Fibroblast of lung (primary cell): ENCODE measurements around the gene CTSD. TPM values are rescaled to one million over a fixed set of nuclear protein-coding genes. Genes with fewer than 3 reads are reported as not detected.
"Not testable (repeated sequence)": the region's sequence is repeated elsewhere in the genome, so short reads cannot be mapped to it uniquely, and the experiment has no call there.

ENCODE experiments used
- DNase-seq, 2 donors: peaks; one replicate each; pipeline versions ENCODE4 v3.0.0 to v3.0.0-alpha.2; 2010; ENCODE audit warnings: low read depth in 2 of 2
- H2AFZ ChIP-seq: 2 replicates; pipeline ENCODE4 v1.5.1; 2012; ENCODE audit warnings: low read length, control low read depth, inconsistent platforms
- H3K27ac ChIP-seq: 2 replicates; pipeline ENCODE4 v1.5.1; 2011; ENCODE audit warnings: low read length, control low read depth; ENCODE audit not compliant: insufficient read depth
- H3K27me3 ChIP-seq: 2 replicates; pipeline ENCODE4 v1.5.1; 2011; ENCODE audit warnings: mild to moderate bottlenecking, low read length; ENCODE audit not compliant: control insufficient read depth, insufficient read depth
- H3K36me3 ChIP-seq: 2 replicates; pipeline ENCODE4 v1.5.1; 2011; ENCODE audit warnings: low read length; ENCODE audit not compliant: control insufficient read depth, insufficient read depth
- H3K4me1 ChIP-seq: 2 replicates; pipeline ENCODE4 v1.5.1; 2011; ENCODE audit warnings: low read length; ENCODE audit not compliant: control insufficient read depth, insufficient read depth; ENCODE audit errors: extremely low read depth
- H3K4me2 ChIP-seq: 2 replicates; pipeline ENCODE4 v1.5.1; 2011; ENCODE audit warnings: low read length, control low read depth; ENCODE audit not compliant: insufficient read depth; ENCODE audit errors: extremely low read depth
- H3K4me3 ChIP-seq, 4 experiments: fragments of 200-600 bp in 1 of 4; sonication (generic) in 1 of 4; replicated peaks in 1 of 4; 2 replicates each; pipeline ENCODE4 v1.5.1; 2011 to 2016; ENCODE audit warnings: low read length in 4 of 4, low read depth in 3 of 4, mild to moderate bottlenecking in 3 of 4, control low read depth in 2 of 4, inconsistent platforms in 1 of 4, mixed read lengths in 1 of 4; ENCODE audit not compliant: insufficient read depth in 1 of 4; ENCODE audit errors: control extremely low read depth in 1 of 4
- H3K79me2 ChIP-seq: 2 replicates; pipeline ENCODE4 v1.5.1; 2012; ENCODE audit warnings: mild to moderate bottlenecking, low read length, inconsistent platforms; ENCODE audit not compliant: control insufficient read depth, insufficient read depth
- H3K9ac ChIP-seq: 2 replicates; pipeline ENCODE4 v1.5.1; 2011; ENCODE audit warnings: mild to moderate bottlenecking, low read length, control low read depth; ENCODE audit not compliant: insufficient read depth
- H3K9me3 ChIP-seq: 2 replicates; pipeline ENCODE4 v1.5.1; 2012; ENCODE audit warnings: low read depth, low read length; ENCODE audit not compliant: control insufficient read depth, insufficient read depth
- H4K20me1 ChIP-seq: 2 replicates; pipeline ENCODE4 v1.5.1; 2011; ENCODE audit warnings: low read length; ENCODE audit not compliant: control insufficient read depth, insufficient read depth; ENCODE audit errors: extremely low read depth
- EZH2 ChIP-seq: IDR thresholded peaks from 2 replicates; pipeline ENCODE4 v1.5.1; 2012; ENCODE audit warnings: low read length, control low read depth, mild to moderate bottlenecking; ENCODE audit errors: missing control alignments
- polyA plus RNA-seq, 2 donors: library from polyadenylated mRNA; depleted of rRNA in 1 of 2; stranded (reverse) in 1 of 2; unstranded in 1 of 2; fragments of >200 nt; gene quantifications; 2 replicates each; pipeline ENCODE4 v1.2.1, GENCODE V29; 2011 to 2012; ENCODE audit warnings: missing spikeins in 1 of 2
- total RNA-seq: library from RNA; depleted of rRNA; stranded (reverse); fragments of >200 nt; gene quantifications from 2 replicates; pipeline ENCODE4 v1.2.1, GENCODE V29; 2014
- TF ChIP-seq, protein P1 (sequence below), 2 donors: IDR thresholded peaks in 1 of 2; conservative IDR thresholded peaks in 1 of 2; 1 replicate in 1 of 2; 2 replicates in 1 of 2; pipeline ENCODE4 v1.5.1; 2011 to 2012; ENCODE audit warnings: low read length in 2 of 2, control low read depth in 1 of 2, inconsistent platforms in 1 of 2, low read depth in 1 of 2, mild to moderate bottlenecking in 1 of 2

The CTSD gene
- total and polyA plus RNA-seq, 2 donors (not counting 1 experiment from before 2014, with no cell fraction given), result 135 to 253 TPM

DNA sequence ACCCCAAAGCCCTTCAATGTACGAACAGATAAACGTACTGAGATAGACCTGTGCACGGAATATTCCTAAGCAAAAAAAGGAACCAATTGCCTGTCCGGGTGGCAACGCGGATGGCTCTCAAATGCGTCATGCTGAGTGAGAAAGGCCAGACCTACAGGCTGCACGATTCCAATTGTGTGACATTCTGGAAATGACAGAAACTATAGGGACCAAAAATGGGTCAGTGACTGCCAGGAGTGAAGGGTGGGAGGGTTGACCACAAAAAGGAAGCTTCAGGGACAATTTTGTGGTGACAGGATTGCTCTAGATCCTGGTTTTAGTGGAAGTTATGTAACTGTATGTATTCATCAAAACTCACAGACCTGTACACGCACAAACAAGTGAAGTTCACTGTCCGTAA is 47.0 kb upstream of the CTSD start:
- Histone ChIP-seq H3K4me3 (no peak overlapping the region), H3K4me2 (no peak overlapping the region), H3K36me3 (no peaks in the 10 kb centered on the region), H3K27ac (no peak overlapping the region), H3K4me1 (no peaks in the 10 kb centered on the region), H3K9ac (no peak overlapping the region), H4K20me1 (no peaks in the 10 kb centered on the region), H3K9me3 (no peaks in the 10 kb centered on the region), H3K27me3 (peaks cover 4% of the 10 kb centered on the region), H2AFZ (no peak overlapping the region), H3K79me2 (no peaks in the 10 kb centered on the region)
- no peak for TF ChIP-seq EZH2
- TF ChIP-seq, protein P1, sequence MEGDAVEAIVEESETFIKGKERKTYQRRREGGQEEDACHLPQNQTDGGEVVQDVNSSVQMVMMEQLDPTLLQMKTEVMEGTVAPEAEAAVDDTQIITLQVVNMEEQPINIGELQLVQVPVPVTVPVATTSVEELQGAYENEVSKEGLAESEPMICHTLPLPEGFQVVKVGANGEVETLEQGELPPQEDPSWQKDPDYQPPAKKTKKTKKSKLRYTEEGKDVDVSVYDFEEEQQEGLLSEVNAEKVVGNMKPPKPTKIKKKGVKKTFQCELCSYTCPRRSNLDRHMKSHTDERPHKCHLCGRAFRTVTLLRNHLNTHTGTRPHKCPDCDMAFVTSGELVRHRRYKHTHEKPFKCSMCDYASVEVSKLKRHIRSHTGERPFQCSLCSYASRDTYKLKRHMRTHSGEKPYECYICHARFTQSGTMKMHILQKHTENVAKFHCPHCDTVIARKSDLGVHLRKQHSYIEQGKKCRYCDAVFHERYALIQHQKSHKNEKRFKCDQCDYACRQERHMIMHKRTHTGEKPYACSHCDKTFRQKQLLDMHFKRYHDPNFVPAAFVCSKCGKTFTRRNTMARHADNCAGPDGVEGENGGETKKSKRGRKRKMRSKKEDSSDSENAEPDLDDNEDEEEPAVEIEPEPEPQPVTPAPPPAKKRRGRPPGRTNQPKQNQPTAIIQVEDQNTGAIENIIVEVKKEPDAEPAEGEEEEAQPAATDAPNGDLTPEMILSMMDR (conservative IDR thresholded peaks at IDR 0.05 in 1 of 2, IDR thresholded peaks at IDR 0.05 in 1 of 2; ENCODE audit: low read depth in 1 of 2, low read length in 2 of 2), result no peak
- no peak for DNase-seq

DNA sequence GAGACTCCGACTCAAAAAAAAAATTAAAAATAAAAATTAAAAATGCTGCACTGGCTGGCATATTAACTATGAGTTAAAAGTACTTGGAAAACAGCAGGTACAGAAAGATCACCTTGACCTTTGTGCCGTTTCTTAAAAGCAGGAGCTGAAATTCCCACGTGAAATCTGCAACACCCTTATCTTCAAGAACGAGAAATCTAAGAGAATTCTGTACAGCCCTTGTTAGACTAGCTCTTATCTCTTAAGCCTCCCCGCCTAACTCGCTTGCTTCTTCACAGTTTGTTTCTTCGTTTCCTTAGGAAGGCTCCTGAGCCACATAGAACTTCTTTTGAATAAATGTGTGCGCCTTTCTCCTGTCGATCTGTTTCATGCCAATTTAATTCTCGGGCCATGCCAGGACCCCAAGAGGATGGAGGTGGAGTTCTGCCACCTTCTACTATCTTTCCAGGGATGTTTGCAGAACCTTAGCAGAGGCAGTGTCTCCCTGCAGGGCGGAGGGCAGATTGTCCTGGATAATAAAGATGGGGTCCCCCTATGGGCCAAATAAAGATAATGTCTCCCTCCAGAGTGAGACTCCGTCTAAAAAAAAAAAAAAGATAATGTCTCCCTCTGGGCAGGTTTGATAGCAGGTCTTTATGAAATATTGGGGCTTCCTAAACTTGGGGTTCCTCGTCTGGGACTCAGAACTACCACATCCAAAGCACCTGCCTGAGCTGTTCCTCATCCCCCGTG is 43.7 kb upstream of the CTSD start:
- no peaks in the 10 kb centered on the region for H3K9me3 ChIP-seq
- H3K79me2 ChIP-seq, result no peaks in the 10 kb centered on the region
- no peak overlapping the region for H3K4me2 ChIP-seq
- no peak overlapping the region for H2AFZ ChIP-seq
- no peak for TF ChIP-seq EZH2
- TF ChIP-seq, protein P1 (conservative IDR thresholded peaks at IDR 0.05 in 1 of 2, IDR thresholded peaks at IDR 0.05 in 1 of 2; ENCODE audit: low read depth in 1 of 2, low read length in 2 of 2), result peak in 1 of 2 donors; percentile 9
- H3K4me3 ChIP-seq, result no peak overlapping the region
- H4K20me1 ChIP-seq, result no peaks in the 10 kb centered on the region
- DNase-seq, result no peak
- no peak overlapping the region for H3K27ac ChIP-seq
- no peaks in the 10 kb centered on the region for H3K36me3 ChIP-seq
- no peaks in the 10 kb centered on the region for H3K4me1 ChIP-seq
- peaks cover 7% of the 10 kb centered on the region for H3K27me3 ChIP-seq
- H3K9ac ChIP-seq, result no peak overlapping the region

- no peaks in the 10 kb centered on the region for H3K9me3 ChIP-seq
- TF ChIP-seq, protein P1 (conservative IDR thresholded peaks at IDR 0.05 in 1 of 2, IDR thresholded peaks at IDR 0.05 in 1 of 2; ENCODE audit: low read depth in 1 of 2, low read length in 2 of 2), result no peak
- no peak for TF ChIP-seq EZH2
These were observed 41.8 kb upstream of the CTSD start for GRCh38 chr11:1805525-1805924.

DNA sequence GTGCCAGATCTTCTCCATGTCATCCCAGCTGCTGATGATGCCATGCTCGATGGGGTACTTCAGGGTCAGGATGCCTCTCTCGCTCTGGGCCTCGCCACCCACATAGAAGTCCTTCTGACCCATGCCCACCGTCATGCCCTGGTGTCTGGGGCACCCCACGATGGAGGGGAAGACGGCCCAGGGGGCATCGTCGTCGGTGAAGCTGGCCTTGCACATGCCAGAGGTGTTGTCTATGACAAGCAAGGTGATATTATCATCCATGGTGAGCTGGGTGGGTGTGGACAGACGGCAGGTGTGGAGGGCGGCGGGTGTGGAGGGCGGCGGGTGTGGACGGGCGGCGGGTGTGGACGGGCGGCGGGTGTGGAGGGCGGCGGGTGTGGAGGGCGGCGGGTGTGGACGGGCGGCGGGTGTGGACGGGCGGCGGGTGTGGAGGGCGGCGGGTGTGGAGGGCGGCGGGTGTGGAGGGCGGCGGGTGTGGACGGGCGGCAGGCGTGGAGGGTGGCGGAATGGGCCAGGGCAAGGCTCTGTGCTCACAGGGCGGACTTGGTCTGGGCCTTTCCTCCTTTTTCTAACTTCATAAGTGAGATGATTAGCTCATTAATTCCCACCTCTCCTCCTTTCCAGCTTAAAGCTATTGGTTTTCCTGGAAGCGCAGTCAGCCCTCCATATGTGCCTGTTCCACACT is 40.2 kb upstream of the CTSD start:
- not testable (repeated sequence) for H3K9ac ChIP-seq, H3K79me2 ChIP-seq, H3K4me2 ChIP-seq, H3K4me3 ChIP-seq, H3K27me3 ChIP-seq, H3K36me3 ChIP-seq, H2AFZ ChIP-seq, H4K20me1 ChIP-seq, DNase-seq, H3K9me3 ChIP-seq, H3K27ac ChIP-seq, H3K4me1 ChIP-seq

More at GRCh38 chr11:1805525-1805924, 41.8 kb upstream of the CTSD start:
- no peaks in the 10 kb centered on the region for H3K79me2 ChIP-seq
- H3K27ac ChIP-seq, result no peak overlapping the region
- no peaks in the 10 kb centered on the region for H3K36me3 ChIP-seq
- no peaks in the 10 kb centered on the region for H4K20me1 ChIP-seq
- H3K27me3 ChIP-seq, result peaks cover 7% of the 10 kb centered on the region
- no peak for DNase-seq
- no peaks in the 10 kb centered on the region for H3K4me1 ChIP-seq
- H3K4me2 ChIP-seq, result no peak overlapping the region
- H3K4me3 ChIP-seq, result no peak overlapping the region
- no peak overlapping the region for H3K9ac ChIP-seq
- H2AFZ ChIP-seq, result no peak overlapping the region
